K562 (cell line): ENCODE data around the gene RASAL1.

Source experiments
- CTCF ChIP-seq, 3 experiments: IDR thresholded peaks in 2 of 3; conservative IDR thresholded peaks in 1 of 3; 2 replicates each; pipeline ENCODE4 v1.5.1; 2011 to 2012; ENCODE audit warnings: low read length in 3 of 3, mild to moderate bottlenecking in 3 of 3, control low read depth in 2 of 3, improper control_type of control experiment in 1 of 3, inconsistent platforms in 1 of 3, low read depth in 1 of 3, mixed read lengths in 1 of 3, moderate library complexity in 1 of 3; ENCODE audit not compliant: insufficient read depth in 2 of 3
- FOXP4 ChIP-seq: sonication (generic); formaldehyde crosslinking; IDR thresholded peaks from 2 replicates; pipeline ENCODE4 v1.8.0; 2022; ENCODE audit warnings: mild to moderate bottlenecking, missing genetic modification reagents, borderline replicate concordance
- NR2C2 ChIP-seq, 2 experiments: fragments of 200-800 bp in 1 of 2; sonication (Bioruptor generic) in 1 of 2; sonication (generic) in 1 of 2; formaldehyde crosslinking in 1 of 2; IDR thresholded peaks; 2 replicates each; pipeline versions ENCODE4 v1.6.1 to v1.8.0; 2016 to 2022; ENCODE audit warnings: mild to moderate bottlenecking in 1 of 2, missing compliant biosample characterization in 1 of 2, missing genetic modification characterization in 1 of 2, missing genetic modification reagents in 1 of 2
- POLR2A ChIP-seq: fragments of 450-650 bp; conservative IDR thresholded peaks from 2 replicates; pipeline ENCODE4 v1.6.1; 2016
- POLR3G ChIP-seq: IDR thresholded peaks from 2 replicates; pipeline ENCODE4 v1.6.1; 2011; ENCODE audit not compliant: insufficient read length, insufficient replicate concordance; ENCODE audit errors: extremely low read depth
- RFX5 ChIP-seq: IDR thresholded peaks from 2 replicates; pipeline ENCODE4 v1.6.1; 2011; ENCODE audit warnings: low read depth, mild to moderate bottlenecking, improper control_type of control experiment, low read length
- SAFB ChIP-seq: fragments of 200-400 bp; formaldehyde crosslinking; IDR thresholded peaks from 2 replicates; pipeline ENCODE4 v1.6.1; 2017; ENCODE audit warnings: low read depth, low read length, borderline replicate concordance
- SIRT6 ChIP-seq: IDR thresholded peaks from one replicate; pipeline ENCODE4 v1.6.1; 2012; ENCODE audit warnings: low read depth, mild to moderate bottlenecking, control low read depth, inconsistent platforms, low read length, moderate library complexity
- SMAD1 ChIP-seq: fragments of 150-350 bp; IDR thresholded peaks from 2 replicates; pipeline ENCODE4 v1.6.1; 2014; ENCODE audit warnings: low read length, low read depth; ENCODE audit not compliant: partially characterized antibody
- SMARCC2 ChIP-seq: fragments of 450-650 bp; IDR thresholded peaks from 2 replicates; pipeline ENCODE4 v1.6.1; 2017; ENCODE audit warnings: antibody characterized with exemption, moderate library complexity, mild to moderate bottlenecking, low read depth
- SPI1 ChIP-seq: IDR thresholded peaks from 2 replicates; pipeline ENCODE4 v1.6.1; 2011; ENCODE audit warnings: low read depth, low read length, control low read depth, borderline replicate concordance
- ZNF263 ChIP-seq: sonication (generic); formaldehyde crosslinking; IDR thresholded peaks from 2 replicates; pipeline ENCODE4 v1.8.0; 2022; ENCODE audit warnings: mild to moderate bottlenecking, missing genetic modification reagents, borderline replicate concordance
- ZNF274 ChIP-seq: IDR thresholded peaks from 2 replicates; pipeline ENCODE4 v1.6.1; 2011; ENCODE audit warnings: low read depth, mild to moderate bottlenecking, low read length, moderate library complexity, borderline replicate concordance
- ZNF318 ChIP-seq, 2 experiments: fragments of 450-650 bp; IDR thresholded peaks; 2 replicates each; pipeline ENCODE4 v1.6.1; 2016; ENCODE audit warnings: mild to moderate bottlenecking in 2 of 2, borderline replicate concordance in 1 of 2, low read depth in 1 of 2, moderate library complexity in 1 of 2

- TF ChIP-seq SPI1 (no peak), SIRT6 (no peak), ZNF263 (no peak), POLR2A (no peak), SMAD1 (no peak), NR2C2 (CRISPR knock-in tag; IDR thresholded peaks at IDR 0.05) (no peak), NR2C2 (tag; IDR thresholded peaks at IDR 0.05) (no peak), CTCF (IDR thresholded peaks at IDR 0.05 in 2 of 3, conservative IDR thresholded peaks at IDR 0.05 in 1 of 3; ENCODE audit: insufficient read depth in 2 of 3, low read depth in 1 of 3, low read length in 3 of 3) (no peak), ZNF318 (IDR thresholded peaks at IDR 0.05; ENCODE audit: borderline replicate concordance in 1 of 2, low read depth in 1 of 2) (no peak), RFX5 (no peak), FOXP4 (CRISPR knock-in tag) (no peak), ZNF274 (no peak), SMARCC2 (no peak), SAFB (no peak), POLR3G (no peak)
Measured at GRCh38 chr12:113120670-113121370, 14.7 kb downstream of the RASAL1 start.
